Activated CD4-positive, alpha-beta T cell treated with anti-CD3 and anti-CD28 coated beads for 1 hour (primary cell): ENCODE measurements around the gene CLPTM1L.
"Not testable (repeated sequence)": the region's sequence is repeated elsewhere in the genome, so short reads cannot be mapped to it uniquely, and the experiment has no call there.

ENCODE experiments used
- DNase-seq: peaks from one replicate; pipeline ENCODE4 v3.0.0-alpha.2; 2020

Gene CLPTM1L

DNA sequence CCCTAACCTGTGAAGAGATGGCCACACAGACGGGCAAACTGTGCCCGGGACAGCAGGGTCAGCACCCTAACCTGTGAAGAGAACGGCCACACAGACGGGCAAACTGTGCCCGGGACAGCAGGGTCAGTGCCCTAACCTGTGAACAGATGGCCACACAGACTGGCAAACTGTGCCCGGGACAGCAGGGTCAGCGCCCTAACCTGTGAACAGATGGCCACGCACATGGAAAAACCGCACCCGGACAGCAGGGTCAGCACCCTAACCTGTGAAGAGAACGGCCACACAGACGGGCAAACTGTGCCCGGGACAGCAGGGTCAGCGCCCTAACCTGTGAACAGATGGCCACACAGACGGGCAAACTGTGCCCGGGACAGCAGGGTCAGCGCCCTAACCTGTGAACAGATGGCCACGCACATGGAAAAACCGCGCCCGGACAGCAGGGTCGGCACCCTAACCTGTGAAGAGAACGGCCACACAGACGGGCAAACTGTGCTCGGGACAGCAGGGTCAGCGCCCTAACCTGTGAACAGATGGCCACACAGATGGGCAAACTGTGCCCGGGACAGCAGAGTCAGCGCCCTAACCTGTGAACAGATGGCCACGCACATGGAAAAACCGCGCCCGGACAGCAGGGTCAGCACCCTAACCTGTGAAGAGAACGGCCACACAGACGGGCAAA is 5.6 kb downstream of the CLPTM1L start:
- DNase-seq: not testable (repeated sequence)

DNA sequence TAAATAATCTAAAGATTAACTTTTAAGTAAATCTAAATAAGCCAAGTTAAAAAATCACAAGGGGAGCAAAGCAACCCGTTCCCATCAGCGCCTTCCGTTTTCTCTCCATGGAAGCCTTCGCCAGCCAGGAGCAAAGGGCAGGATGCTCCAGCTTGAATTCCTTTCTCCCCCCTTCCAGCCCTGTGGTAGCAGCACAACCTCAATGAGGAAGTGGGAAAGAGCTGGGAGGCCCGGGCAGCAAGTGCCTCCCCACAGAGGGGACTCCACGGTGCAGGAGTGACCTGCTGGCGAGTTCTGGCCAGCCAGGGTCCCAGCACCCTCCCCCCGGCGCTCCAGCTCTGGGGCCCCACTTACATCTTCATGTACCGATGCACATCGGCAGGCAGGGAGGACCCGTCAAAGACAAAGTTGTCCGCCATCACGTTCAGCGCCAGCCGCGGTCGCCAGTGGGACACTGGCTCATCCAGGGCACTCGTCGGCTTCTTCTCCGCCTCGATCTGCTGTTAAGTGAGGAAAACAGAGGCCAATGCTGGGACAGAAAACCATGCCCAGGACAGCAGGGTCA is 6.3 kb downstream of the CLPTM1L start:
- DNase-seq: no peak

DNA sequence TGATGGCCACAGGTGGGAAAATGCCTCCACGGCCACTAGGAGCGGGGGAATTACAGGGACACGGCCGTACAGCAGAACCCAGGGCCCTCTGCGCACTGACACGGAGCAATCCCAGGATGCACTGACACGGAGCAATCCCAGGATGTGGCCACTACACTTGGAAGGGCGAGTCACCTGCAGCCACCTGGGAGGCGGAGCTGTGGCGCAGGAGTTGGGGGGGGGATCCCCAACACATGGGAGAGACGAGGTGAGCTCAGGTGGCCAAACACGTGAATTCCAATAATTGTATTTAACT is 6.8 kb downstream of the CLPTM1L start:
- no peak for DNase-seq

DNA sequence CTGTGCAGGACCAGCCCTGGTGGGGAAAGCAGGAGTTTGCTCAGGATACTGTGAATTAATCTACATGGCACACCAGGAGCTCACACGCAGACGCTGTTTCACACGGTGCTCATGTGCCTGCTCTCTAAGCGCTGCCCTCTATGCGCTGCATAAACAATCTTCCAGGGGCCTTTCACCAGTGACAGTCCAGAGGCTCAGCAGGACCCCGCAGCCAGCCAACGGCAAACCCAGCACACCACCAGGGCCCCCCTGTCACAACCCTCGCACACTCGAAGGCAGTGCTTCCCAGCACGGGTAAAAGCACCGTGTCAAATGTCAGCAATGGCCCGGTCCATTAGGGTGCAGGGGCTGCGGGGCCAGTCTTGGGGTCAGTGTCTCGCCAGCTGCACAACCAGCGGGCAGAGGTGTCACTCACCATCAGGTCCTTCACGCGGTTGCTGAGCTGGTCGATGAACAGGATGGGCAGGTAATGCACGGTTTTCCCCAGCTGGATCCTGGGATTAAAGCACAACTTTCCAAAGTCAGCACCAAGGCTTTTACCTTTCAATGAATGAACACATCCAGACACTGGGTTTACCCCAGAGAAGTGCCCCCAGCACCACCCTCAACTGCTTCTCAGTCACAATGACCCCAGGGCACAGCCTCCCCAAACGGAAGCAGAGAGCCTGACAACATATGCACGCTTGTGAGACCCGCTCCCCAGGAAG is 7.3 kb downstream of the CLPTM1L start:
- no peak for DNase-seq

DNA sequence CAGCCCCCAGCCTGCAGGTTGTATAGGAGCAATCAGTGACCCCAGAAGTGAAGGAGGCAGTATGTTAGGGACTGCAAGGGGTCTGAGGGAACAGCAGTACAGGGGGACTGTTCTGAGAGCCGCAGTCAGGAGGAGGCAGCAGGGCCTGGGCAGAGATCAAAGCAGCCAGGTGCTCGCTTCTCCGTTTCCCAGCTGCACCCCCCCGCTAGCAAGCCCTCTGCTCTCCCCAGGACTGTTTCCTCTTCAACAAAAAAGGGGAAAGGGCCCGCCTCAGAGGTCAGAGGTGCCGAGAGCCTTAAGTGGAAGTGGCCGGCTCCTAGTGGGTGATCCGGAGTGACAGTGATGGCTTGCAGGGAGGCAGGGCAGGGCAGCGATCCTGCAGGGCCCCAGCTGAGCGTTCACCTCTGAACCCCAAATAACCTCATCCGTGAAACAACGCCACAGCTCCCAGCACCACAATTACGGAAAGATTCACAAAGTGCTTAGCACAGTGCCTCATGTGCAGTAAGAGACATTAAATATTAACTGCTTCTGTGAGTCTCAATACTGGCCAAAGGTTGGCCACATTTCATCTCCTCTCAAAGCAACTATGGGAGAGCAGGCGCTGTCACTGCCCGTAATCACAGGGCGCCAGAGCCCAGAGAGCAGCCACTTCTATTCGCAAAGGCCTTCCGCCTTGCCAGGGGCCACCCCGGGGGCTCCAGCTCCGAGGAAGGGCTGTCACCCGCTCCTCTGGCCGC is 8.0 kb downstream of the CLPTM1L start:
- no peak for DNase-seq

DNA sequence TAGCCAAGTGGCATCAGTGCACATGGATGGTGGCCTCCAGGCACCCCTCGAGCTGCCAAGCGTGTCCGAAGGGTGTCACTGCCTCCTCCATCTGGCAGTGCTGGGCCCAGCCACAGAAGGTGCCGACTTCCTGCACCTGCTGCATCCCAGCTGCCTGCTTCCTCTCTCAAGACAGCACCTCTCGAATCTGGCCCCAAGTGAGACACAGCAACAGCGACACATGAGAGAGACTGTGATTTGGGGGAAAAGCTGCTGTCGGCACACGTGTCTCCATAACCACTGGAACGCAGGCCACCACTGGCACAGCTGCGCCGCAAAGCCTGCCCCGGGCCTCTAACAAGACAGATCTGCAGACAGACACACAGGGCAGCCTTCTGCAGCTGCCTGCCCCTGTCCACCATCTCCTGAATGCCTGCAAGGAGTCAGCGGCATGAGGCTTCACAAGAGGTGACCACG is 8.8 kb downstream of the CLPTM1L start:
- no peak for DNase-seq

DNA sequence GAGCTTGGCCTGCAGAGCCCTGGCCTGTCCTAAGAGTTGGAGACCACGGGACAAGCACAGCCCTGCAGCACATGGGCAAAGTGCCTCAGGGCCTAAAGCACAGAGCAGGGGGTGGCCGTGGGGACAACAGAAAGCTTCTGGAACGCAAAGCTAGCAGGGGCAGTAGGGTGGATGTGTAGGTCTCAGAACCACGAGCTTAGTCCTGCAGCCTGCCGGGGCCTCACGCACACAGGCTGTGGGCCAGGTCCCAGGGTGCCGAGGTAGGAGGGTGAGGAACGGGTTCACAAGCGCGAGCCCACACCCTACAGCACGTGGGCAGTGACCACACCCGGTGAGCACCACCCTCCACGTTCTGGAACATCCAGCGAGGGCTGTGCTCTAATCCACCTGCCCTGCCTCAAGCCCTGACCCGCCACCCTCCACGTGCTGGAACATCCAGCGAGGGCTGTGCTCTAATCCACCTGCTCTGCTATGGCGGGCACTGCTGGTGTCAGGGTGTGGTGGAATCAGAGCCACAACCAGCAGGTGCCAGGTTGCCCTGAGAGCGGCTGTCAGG is 9.3 kb downstream of the CLPTM1L start:
- DNase-seq: no peak

DNA sequence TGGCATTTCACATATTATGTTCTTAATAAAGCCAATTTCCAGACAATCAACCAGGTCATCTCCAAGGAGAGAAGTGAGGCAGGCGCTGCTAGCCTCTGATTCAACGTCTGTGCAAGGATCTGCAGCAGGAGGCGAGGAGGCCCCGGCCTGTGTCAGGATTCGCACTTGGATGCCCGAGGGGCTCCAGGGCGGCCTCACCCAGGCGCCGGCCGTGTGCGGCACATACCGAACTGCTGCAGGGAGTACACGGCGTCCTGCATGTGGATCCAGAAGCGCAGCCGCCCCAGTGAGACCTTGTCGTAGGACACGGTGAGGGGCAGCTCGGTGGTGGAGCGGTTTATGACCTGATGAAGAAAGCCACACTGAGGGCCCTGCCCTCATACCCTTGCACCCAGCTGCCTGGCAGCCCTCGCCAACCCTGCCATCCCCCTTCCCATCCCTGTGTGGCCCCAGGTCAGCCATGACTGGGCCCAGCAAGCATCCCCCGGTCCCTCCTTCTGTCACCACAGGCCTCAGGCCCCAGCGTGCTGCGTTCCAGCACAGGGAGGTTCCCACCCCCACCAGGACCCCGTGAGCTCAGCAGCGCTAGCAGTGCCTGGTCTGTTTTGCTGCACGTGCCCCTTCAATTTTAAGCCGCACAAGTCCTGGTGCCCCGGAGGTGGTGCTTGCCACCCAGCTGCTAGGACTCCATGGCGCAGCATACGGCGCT is 9.9 kb downstream of the CLPTM1L start:
- DNase-seq: no peak

DNA sequence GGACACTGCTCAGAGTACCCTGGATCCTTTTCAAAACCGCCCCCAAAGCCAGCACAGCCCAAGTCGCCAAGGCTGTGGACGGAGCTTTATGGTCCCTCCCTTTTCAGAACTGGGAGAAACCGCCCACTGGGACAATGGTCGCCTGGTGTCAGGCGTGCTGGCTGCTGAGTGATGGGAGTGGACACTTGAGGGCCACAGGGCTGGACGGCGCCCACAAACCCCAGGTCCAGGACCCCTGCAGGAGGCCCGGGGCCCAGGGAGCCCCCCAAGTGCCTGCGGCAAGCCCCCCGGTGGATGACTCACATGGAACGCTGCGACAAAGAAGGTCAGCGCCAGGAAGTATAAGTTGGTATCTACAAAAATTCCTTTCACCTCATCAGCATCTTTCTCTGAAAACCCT is 10.9 kb downstream of the CLPTM1L start:
- no peak for DNase-seq

DNA sequence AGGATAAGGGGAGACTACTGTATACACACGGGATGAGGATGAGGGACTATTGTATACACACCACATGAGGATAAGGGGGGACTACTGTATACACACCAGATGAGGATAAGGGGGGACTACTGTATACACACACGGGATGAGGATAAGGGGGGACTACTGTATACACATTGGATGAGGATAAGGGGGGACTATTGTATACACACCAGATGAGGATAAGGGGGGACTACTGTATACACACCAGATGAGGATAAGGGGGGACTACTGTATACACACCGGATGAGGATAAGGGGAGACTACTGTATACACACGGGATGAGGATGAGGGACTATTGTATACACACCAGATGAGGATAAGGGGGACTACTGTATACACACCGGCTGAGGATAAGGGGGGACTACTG is 11.6 kb downstream of the CLPTM1L start:
- not testable (repeated sequence) for DNase-seq

DNA sequence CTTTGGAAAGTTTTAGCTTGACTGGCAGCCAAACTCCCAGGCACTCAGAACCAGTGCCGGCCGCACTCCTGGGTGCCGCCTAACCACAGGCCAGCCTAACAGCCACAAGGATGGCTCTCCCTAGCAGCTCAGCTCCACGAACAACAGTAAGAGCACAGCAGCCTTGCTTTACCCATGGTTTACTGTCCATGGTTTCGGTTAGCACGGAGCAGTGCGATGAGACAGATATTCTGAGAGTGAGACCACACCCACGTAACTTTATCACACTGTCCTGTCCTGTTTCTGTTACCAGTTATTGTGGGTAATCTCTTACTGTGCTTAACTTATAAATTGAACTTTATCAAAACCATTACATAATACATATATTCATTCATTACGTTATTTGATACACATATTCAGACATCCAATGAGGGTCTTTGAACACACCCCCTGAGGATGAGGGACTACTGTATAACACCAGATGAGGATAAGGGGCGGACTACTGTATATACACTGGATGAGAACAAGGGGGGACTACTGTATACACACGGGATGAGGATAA is 12.4 kb downstream of the CLPTM1L start:
- DNase-seq: no peak

DNA sequence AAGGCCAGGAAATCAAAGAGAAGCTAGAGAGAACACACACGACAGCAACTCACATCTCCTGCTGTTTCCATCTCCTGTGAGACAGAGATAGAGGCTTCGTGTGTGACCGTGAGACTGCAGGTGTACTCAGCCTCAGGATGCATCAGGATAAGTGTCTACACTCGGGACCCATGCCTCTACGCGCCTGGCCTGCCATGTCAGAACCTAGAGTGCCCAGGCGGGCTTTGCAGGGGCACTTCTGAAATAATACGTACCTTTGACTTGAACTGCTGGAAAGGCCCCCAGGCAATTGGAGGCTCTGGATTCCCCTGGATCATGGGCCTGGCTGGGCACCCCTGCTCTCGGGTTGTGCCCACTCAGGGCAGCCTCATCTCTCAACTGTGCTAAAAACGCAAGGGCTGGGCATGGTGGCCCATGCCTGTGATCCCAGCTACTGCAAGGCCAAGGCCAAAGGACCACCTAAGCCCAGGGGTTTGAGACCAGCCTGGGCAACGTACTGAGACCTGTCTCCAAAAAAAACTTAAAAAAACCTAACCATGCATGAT is 13.0 kb downstream of the CLPTM1L start:
- DNase-seq: no peak

DNA sequence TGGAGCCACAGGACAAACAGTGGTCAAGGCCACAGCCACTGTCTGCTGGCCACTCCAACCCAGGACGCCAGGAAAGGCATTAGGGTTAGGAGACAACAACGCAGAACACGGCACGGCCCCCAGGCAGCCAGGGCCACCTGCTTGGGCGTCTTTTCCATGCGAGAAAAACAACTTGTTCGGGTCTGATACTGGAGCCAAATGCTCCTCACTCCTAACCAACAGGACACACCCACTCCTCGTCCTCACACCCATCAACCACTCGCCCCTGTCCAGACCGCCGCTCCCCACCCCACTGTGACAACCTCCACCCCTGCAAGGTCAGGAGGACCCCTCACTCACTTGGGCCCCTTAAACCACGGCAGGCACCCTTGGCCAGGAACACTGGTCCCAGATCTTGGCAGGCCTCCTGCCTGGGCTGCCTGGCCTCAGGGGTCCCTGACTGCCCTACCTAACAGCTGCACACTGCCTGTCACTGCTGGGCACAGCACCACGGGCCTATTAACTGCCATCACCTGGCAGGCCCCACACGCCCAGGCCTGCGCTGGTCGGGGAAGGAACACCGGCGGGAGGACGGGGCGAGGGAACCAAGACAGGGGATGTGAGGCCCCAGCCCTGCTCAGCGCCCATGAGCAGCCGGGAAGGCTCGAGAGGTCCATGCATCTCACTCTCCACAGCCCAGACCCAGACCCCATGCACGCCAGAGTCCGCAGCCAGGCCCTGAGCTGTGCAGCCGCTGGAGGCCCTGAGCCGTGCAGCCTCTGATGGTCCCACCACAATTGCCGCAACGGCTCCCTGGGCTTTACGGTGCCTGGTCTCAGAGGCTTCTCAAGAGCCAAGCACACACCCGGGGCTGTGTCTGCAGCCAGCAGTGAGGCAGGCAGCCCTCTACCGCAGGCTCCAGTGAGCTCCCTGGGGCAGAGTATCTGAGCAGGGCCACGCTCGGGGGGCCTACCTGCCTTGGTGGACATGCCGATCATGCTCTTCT is 13.8 kb downstream of the CLPTM1L start:
- DNase-seq: no peak

DNA sequence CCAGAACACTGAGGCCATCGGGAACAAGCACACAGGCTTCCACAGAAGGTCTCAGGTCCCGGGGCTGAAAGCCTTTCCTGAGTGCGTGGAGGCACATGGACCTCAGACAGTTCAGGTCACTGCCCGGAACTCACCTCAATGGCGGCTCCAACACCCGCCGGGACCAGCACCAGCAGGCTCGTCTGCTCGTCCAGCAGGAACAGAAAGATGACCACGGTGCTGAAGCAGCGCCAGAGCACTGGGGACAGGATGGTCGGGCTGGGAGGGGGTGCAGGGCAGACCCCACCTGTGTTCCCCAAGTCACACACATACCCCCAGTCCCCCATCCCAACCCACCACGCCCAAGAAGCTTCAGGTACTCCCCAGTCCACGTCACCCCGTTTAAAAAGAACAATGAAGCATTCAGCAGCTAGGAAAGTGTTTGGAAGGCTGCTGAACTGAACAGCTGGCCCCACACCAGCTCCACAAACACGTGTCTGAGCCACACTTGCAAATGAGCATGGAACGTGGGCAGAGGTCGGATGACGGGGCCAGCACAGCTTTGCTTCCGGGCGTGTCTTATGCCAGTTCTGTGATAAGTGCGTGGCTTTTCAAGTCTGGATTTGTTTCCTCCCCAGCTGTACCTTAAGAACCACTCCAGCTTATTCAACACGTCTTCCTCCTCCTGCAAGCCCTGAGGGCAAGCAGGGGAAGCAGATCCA is 14.6 kb downstream of the CLPTM1L start:
- no peak for DNase-seq

DNA sequence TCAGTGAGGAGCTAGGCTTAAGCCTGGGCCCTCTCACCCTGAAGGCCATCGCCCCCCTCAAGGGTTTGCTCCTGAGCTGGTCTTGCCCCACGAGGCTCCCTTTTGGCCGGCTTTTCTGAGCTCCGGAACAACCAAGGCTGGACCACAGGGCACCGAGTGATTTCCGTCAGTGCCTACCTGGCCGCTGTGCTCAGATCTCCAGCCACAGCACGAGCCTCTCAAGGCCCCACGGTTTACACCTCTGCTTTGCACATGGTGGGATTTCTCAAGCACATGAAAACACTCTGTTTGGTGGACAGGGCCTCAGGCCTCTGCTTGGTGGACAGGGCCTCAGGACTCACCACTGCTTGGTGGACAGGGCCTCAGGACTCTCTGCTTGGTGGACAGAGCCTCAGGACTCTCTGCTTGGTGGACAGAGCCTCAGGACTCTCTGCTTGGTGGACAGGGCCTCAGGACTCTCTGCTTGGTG is 15.8 kb downstream of the CLPTM1L start:
- DNase-seq: no peak

DNA sequence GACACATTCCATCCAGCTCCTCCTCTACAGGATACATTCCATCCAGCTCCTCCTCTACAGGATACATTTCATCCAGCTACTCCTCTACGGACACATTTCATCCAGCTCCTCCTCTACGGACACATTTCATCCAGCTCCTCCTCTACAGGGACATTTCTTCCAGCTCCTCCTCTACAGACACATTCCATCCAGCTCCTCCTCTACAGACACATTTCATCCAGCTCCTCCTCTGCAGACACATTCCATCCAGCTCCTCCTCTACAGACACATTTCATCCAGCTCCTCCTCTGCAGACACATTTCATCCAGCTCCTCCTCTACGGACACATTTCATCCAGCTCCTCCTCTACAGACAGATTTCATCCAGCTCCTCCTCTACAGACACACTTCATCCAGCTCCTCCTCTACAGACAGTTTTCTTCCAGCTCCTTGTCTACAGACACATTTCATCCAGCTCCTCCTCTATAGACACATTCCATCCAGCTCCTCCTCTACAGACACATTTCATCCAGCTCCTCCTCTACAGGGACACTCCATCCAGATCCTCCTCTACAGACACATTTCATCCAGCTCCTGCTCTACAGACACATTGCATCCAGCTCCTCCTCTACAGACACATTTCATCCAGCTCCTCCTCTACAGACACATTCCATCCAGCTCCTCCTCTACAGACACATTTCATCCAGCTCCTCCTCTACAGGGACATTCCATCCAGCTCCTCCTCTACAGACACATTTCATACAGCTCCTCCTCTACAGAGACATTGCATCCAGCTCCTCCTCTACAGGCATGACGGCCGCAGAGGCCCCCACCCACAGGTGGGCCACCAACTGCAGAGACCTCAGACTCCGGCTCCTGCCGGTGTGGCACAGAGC is 16.4 kb downstream of the CLPTM1L start:
- DNase-seq: not testable (repeated sequence)

DNA sequence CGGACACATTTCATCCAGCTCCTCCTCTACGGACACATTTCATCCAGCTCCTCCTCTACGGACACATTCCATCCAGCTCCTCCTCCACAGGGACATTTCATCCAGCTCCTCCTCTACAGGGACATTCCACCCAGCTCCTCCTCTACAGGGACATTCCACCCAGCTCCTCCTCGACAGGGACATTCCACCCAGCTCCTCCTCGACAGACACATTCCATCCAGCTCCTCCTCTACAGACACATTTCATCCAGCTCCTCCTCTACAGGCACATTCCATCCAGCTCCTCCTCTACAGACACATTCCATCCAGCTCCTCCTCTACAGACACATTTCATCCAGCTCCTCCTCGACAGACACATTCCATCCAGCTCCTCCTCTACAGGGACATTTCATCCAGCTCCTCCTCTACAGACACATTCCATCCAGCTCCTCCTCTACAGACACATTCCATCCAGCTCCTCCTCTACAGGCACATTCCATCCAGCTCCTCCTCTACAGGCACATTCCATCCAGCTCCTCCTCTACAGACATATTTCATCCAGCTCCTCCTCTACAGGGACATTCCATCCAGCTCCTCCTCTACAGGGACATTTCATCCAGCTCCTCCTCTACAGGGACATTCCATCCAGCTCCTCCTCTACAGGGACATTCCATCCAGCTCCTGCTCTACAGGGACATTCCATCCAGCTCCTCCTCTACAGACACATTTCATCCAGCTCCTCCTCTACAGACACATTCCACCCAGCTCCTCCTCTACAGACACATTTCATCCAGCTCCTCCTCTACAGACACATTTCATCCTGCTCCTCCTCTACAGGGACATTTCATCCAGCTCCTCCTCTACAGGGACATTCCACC is 17.8 kb downstream of the CLPTM1L start:
- DNase-seq: not testable (repeated sequence)

DNA sequence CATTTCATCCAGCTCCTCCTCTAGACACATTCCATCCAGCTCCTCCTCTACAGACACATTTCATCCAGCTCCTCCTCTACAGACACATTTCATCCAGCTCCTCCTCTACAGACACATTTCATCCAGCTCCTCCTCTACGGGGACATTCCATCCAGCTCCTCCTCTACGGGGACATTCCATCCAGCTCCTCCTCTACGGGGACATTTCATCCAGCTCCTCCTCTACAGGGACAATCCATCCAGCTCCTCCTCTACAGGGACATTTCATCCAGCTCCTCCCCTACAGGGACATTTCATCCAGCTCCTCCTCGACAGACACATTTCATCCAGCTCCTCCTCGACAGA is 18.4 kb downstream of the CLPTM1L start:
- DNase-seq: not testable (repeated sequence)
